ENCODE measurements around the gene ABCC11.
"Not testable (repeated sequence)": the region's sequence is repeated elsewhere in the genome, so short reads cannot be mapped to it uniquely, and the experiment has no call there.

ABCC11 gene

GRCh38 chr16:48181746-48182520, 65.4 kb downstream of the ABCC11 start:
- not testable (repeated sequence) for H3K9ac ChIP-seq (ENCODE audit: low read length in 2 of 2); H3K4me1 ChIP-seq (ENCODE audit: control insufficient read depth, insufficient read depth, low read length); H3K9me3 ChIP-seq (ENCODE audit: control insufficient read depth in 2 of 2, low read length in 2 of 2); H3K27me3 ChIP-seq (ENCODE audit: control insufficient read depth in 1 of 2, insufficient read depth in 2 of 2, low read length in 2 of 2); H3K36me3 ChIP-seq (ENCODE audit: control insufficient read depth in 2 of 2, insufficient read depth in 2 of 2, low read length in 2 of 2); H3K27ac ChIP-seq (ENCODE audit: low read length); H3K4me3 ChIP-seq (ENCODE audit: low read length in 2 of 2)

- Histone ChIP-seq H3K9ac (ENCODE audit: low read length in 2 of 2) (no peak overlapping the region), H3K36me3 (ENCODE audit: control insufficient read depth in 2 of 2, insufficient read depth in 2 of 2, low read length in 2 of 2) (no peaks in the 10 kb centered on the region), H3K27ac (ENCODE audit: low read length) (no peak overlapping the region), H3K4me1 (ENCODE audit: control insufficient read depth, insufficient read depth, low read length) (no peaks in the 10 kb centered on the region), H3K9me3 (ENCODE audit: control insufficient read depth in 2 of 2, low read length in 2 of 2) (no peaks in the 10 kb centered on the region), H3K4me3 (ENCODE audit: low read length in 2 of 2) (no peak overlapping the region), H3K27me3 (ENCODE audit: control insufficient read depth in 1 of 2, insufficient read depth in 2 of 2, low read length in 2 of 2) (peaks cover 0 to 6% of the 10 kb centered on the region in 2 donors)
Measured at GRCh38 chr16:48180868-48181480, 66.4 kb downstream of the ABCC11 start.

- Histone ChIP-seq H3K36me3 (ENCODE audit: control insufficient read depth in 2 of 2, insufficient read depth in 2 of 2, low read length in 2 of 2) (no peaks in the 10 kb centered on the region), H3K27ac (ENCODE audit: low read length) (no peak overlapping the region), H3K9ac (ENCODE audit: low read length in 2 of 2) (no peak overlapping the region), H3K4me3 (ENCODE audit: low read length in 2 of 2) (no peak overlapping the region), H3K9me3 (ENCODE audit: control insufficient read depth in 2 of 2, low read length in 2 of 2) (no peaks in the 10 kb centered on the region), H3K27me3 (ENCODE audit: control insufficient read depth in 1 of 2, insufficient read depth in 2 of 2, low read length in 2 of 2) (peaks cover 3 to 6% of the 10 kb centered on the region in 2 donors), H3K4me1 (ENCODE audit: control insufficient read depth, insufficient read depth, low read length) (no peaks in the 10 kb centered on the region)
Measured at GRCh38 chr16:48176635-48177408, 70.5 kb downstream of the ABCC11 start.

- H3K36me3 ChIP-seq (ENCODE audit: control insufficient read depth in 2 of 2, insufficient read depth in 2 of 2, low read length in 2 of 2): no peaks in the 10 kb centered on the region
- H3K27me3 ChIP-seq (ENCODE audit: control insufficient read depth in 1 of 2, insufficient read depth in 2 of 2, low read length in 2 of 2): peaks cover 3 to 6% of the 10 kb centered on the region in 2 donors
- no peaks in the 10 kb centered on the region for H3K4me1 ChIP-seq (ENCODE audit: control insufficient read depth, insufficient read depth, low read length)
- H3K9me3 ChIP-seq (ENCODE audit: control insufficient read depth in 2 of 2, low read length in 2 of 2): no peaks in the 10 kb centered on the region
- no peak overlapping the region for H3K4me3 ChIP-seq (ENCODE audit: low read length in 2 of 2)
- H3K9ac ChIP-seq (ENCODE audit: low read length in 2 of 2): no peak overlapping the region
- no peak overlapping the region for H3K27ac ChIP-seq (ENCODE audit: low read length)
Measured at GRCh38 chr16:48173889-48174288, 73.5 kb downstream of the ABCC11 start.

GRCh38 chr16:48172682-48173081, 74.7 kb downstream of the ABCC11 start:
- Histone ChIP-seq H3K9ac (ENCODE audit: low read length in 2 of 2) (no peak overlapping the region), H3K27me3 (ENCODE audit: control insufficient read depth in 1 of 2, insufficient read depth in 2 of 2, low read length in 2 of 2) (peaks cover 2 to 3% of the 10 kb centered on the region in 2 donors), H3K9me3 (ENCODE audit: control insufficient read depth in 2 of 2, low read length in 2 of 2) (no peaks in the 10 kb centered on the region), H3K4me1 (ENCODE audit: control insufficient read depth, insufficient read depth, low read length) (no peaks in the 10 kb centered on the region), H3K4me3 (ENCODE audit: low read length in 2 of 2) (no peak overlapping the region), H3K36me3 (ENCODE audit: control insufficient read depth in 2 of 2, insufficient read depth in 2 of 2, low read length in 2 of 2) (no peaks in the 10 kb centered on the region), H3K27ac (ENCODE audit: low read length) (no peak overlapping the region)

- Histone ChIP-seq H3K4me1 (ENCODE audit: control insufficient read depth, insufficient read depth, low read length) (no peaks in the 10 kb centered on the region), H3K9me3 (ENCODE audit: control insufficient read depth in 2 of 2, low read length in 2 of 2) (no peaks in the 10 kb centered on the region), H3K9ac (ENCODE audit: low read length in 2 of 2) (no peak overlapping the region), H3K27me3 (ENCODE audit: control insufficient read depth in 1 of 2, insufficient read depth in 2 of 2, low read length in 2 of 2) (peaks cover 2 to 3% of the 10 kb centered on the region in 2 donors), H3K36me3 (ENCODE audit: control insufficient read depth in 2 of 2, insufficient read depth in 2 of 2, low read length in 2 of 2) (no peaks in the 10 kb centered on the region), H3K4me3 (ENCODE audit: low read length in 2 of 2) (no peak overlapping the region), H3K27ac (ENCODE audit: low read length) (no peak overlapping the region)
Measured at GRCh38 chr16:48169896-48170295, 77.4 kb downstream of the ABCC11 start.

GRCh38 chr16:48168075-48168474, 79.3 kb downstream of the ABCC11 start:
- Histone ChIP-seq H3K4me1 (ENCODE audit: control insufficient read depth, insufficient read depth, low read length) (no peaks in the 10 kb centered on the region), H3K27ac (ENCODE audit: low read length) (no peak overlapping the region), H3K27me3 (ENCODE audit: control insufficient read depth in 1 of 2, insufficient read depth in 2 of 2, low read length in 2 of 2) (no peaks in the 10 kb centered on the region), H3K36me3 (ENCODE audit: control insufficient read depth in 2 of 2, insufficient read depth in 2 of 2, low read length in 2 of 2) (no peaks in the 10 kb centered on the region), H3K4me3 (ENCODE audit: low read length in 2 of 2) (no peak overlapping the region), H3K9me3 (ENCODE audit: control insufficient read depth in 2 of 2, low read length in 2 of 2) (no peaks in the 10 kb centered on the region), H3K9ac (ENCODE audit: low read length in 2 of 2) (no peak overlapping the region)

- not testable (repeated sequence) for H3K9me3 ChIP-seq (ENCODE audit: control insufficient read depth in 2 of 2, low read length in 2 of 2); H3K4me3 ChIP-seq (ENCODE audit: low read length in 2 of 2); H3K27me3 ChIP-seq (ENCODE audit: control insufficient read depth in 1 of 2, insufficient read depth in 2 of 2, low read length in 2 of 2); H3K27ac ChIP-seq (ENCODE audit: low read length); H3K36me3 ChIP-seq (ENCODE audit: control insufficient read depth in 2 of 2, insufficient read depth in 2 of 2, low read length in 2 of 2); H3K9ac ChIP-seq (ENCODE audit: low read length in 2 of 2); H3K4me1 ChIP-seq (ENCODE audit: control insufficient read depth, insufficient read depth, low read length)
Measured at GRCh38 chr16:48166617-48167016, 80.7 kb downstream of the ABCC11 start.

GRCh38 chr16:48165961-48166578, 81.3 kb downstream of the ABCC11 start:
- no peaks in the 10 kb centered on the region for H3K4me1 ChIP-seq (ENCODE audit: control insufficient read depth, insufficient read depth, low read length)
- H3K27me3 ChIP-seq (ENCODE audit: control insufficient read depth in 1 of 2, insufficient read depth in 2 of 2, low read length in 2 of 2): no peaks in the 10 kb centered on the region
- no peak overlapping the region for H3K27ac ChIP-seq (ENCODE audit: low read length)
- H3K36me3 ChIP-seq (ENCODE audit: control insufficient read depth in 2 of 2, insufficient read depth in 2 of 2, low read length in 2 of 2): no peaks in the 10 kb centered on the region
- no peak overlapping the region for H3K4me3 ChIP-seq (ENCODE audit: low read length in 2 of 2)
- H3K9ac ChIP-seq (ENCODE audit: low read length in 2 of 2): no peak overlapping the region
- no peaks in the 10 kb centered on the region for H3K9me3 ChIP-seq (ENCODE audit: control insufficient read depth in 2 of 2, low read length in 2 of 2)

GRCh38 chr16:48164907-48165715, 82.2 kb downstream of the ABCC11 start:
- no peaks in the 10 kb centered on the region for H3K36me3 ChIP-seq (ENCODE audit: control insufficient read depth in 2 of 2, insufficient read depth in 2 of 2, low read length in 2 of 2)
- H3K4me3 ChIP-seq (ENCODE audit: low read length in 2 of 2): peak overlapping the region in 1 of 2 donors; percentile 29
- H3K27ac ChIP-seq (ENCODE audit: low read length): no peak overlapping the region
- H3K27me3 ChIP-seq (ENCODE audit: control insufficient read depth in 1 of 2, insufficient read depth in 2 of 2, low read length in 2 of 2): no peaks in the 10 kb centered on the region
- H3K9ac ChIP-seq (ENCODE audit: low read length in 2 of 2): no peak overlapping the region
- no peaks in the 10 kb centered on the region for H3K4me1 ChIP-seq (ENCODE audit: control insufficient read depth, insufficient read depth, low read length)
- no peaks in the 10 kb centered on the region for H3K9me3 ChIP-seq (ENCODE audit: control insufficient read depth in 2 of 2, low read length in 2 of 2)

All from stomach smooth muscle (tissue), 2 donors.